GM21367 (cell line): ENCODE measurements around the gene ZNF710.
A peak's percentile ranks its signal among the peaks of the same experiment; 100 is the strongest.
"Not testable (repeated sequence)": the region's sequence is repeated elsewhere in the genome, so short reads cannot be mapped to it uniquely, and the experiment has no call there.

Experiments
- ATAC-seq: cut with Tn5 transposase; IDR thresholded peaks from one replicate; pipeline ENCODE4 v1.9.1; 2021; ENCODE audit not compliant: unreplicated experiment

Gene ZNF710

GRCh38 chr15:90058775-90059174 lies 57.7 kb downstream of the ZNF710 start:
- ATAC-seq, result no peak

GRCh38 chr15:90059208-90059985 lies 58.3 kb downstream of the ZNF710 start:
- peak; percentile 83 for ATAC-seq

GRCh38 chr15:90060797-90061196 lies 59.7 kb downstream of the ZNF710 start:
- ATAC-seq, result no peak

GRCh38 chr15:90062023-90062442 lies 60.9 kb downstream of the ZNF710 start:
- no peak for ATAC-seq

- no peak for ATAC-seq
These were observed 61.4 kb downstream of the ZNF710 start for GRCh38 chr15:90062462-90062932.

- no peak for ATAC-seq
These were observed 62.0 kb downstream of the ZNF710 start for GRCh38 chr15:90062973-90063769.

- ATAC-seq, result no peak
These were observed 62.7 kb downstream of the ZNF710 start for GRCh38 chr15:90063770-90064247.

GRCh38 chr15:90064911-90065681 lies 64.0 kb downstream of the ZNF710 start:
- ATAC-seq, result no peak

- ATAC-seq, result no peak
These were observed 64.5 kb downstream of the ZNF710 start for GRCh38 chr15:90065682-90066049.

GRCh38 chr15:90067181-90067952 lies 66.2 kb downstream of the ZNF710 start:
- ATAC-seq, result no peak

GRCh38 chr15:90067953-90068606 lies 67.0 kb downstream of the ZNF710 start:
- no peak for ATAC-seq

GRCh38 chr15:90070623-90071022 lies 69.5 kb downstream of the ZNF710 start:
- not testable (repeated sequence) for ATAC-seq

GRCh38 chr15:90071220-90071807 lies 70.2 kb downstream of the ZNF710 start:
- no peak for ATAC-seq

GRCh38 chr15:90072978-90073640 lies 72.0 kb downstream of the ZNF710 start:
- ATAC-seq, result no peak

GRCh38 chr15:90074023-90074422 lies 72.9 kb downstream of the ZNF710 start:
- no peak for ATAC-seq

GRCh38 chr15:90074916-90075315 lies 73.8 kb downstream of the ZNF710 start:
- ATAC-seq, result no peak

GRCh38 chr15:90075420-90076289 lies 74.5 kb downstream of the ZNF710 start:
- no peak for ATAC-seq

- no peak for ATAC-seq
These were observed 75.6 kb downstream of the ZNF710 start for GRCh38 chr15:90076716-90077115.
